ENCODE data around the gene CD99. TPM values are rescaled to one million over a fixed set of nuclear protein-coding genes. Genes with fewer than 3 reads are reported as not detected.

Gene CD99
- total RNA-seq, 1 experiment from 2014 or later = 407 TPM

- CTCF ChIA-PET = no interaction called here
- POLR2A ChIA-PET = no interaction called here
- no peak for TF ChIP-seq CTCF (IDR thresholded peaks at IDR 0.05; ENCODE audit: insufficient read depth in 1 of 2, low read depth in 1 of 2, low read length in 1 of 2, severe bottlenecking in 1 of 2, unreplicated experiment in 1 of 2)
- no TSS peak for BruUV-seq (replicated peaks)
- no peaks in the 10 kb centered on the region for H3K9me3 ChIP-seq
- H3K9me3 Mint-ChIP-seq (ENCODE audit: unreplicated experiment) = no peaks in the 10 kb centered on the region
- H3K36me3 ChIP-seq (ENCODE audit: control insufficient read depth, insufficient read depth, low read length) = no peaks in the 10 kb centered on the region
- intact Hi-C loops (cut with micrococcal nuclease; ENCODE audit: unreplicated experiment) = no loop called here
- peaks cover 13% of the 10 kb centered on the region for H3K4me1 ChIP-seq
- peaks cover 28% of the 10 kb centered on the region for H3K4me1 Mint-ChIP-seq (ENCODE audit: low read depth, unreplicated experiment)
- no peak for DNase-seq
- peaks cover 67% of the 10 kb centered on the region for H3K36me3 Mint-ChIP-seq (ENCODE audit: insufficient read depth, unreplicated experiment)
- no peak overlapping the region for H3K4me3 ChIP-seq (ENCODE audit: low read depth, low read length)
- no peak overlapping the region for H3K27ac Mint-ChIP-seq (ENCODE audit: unreplicated experiment)
- H3K27me3 Mint-ChIP-seq (ENCODE audit: insufficient read depth, unreplicated experiment) = no peaks in the 10 kb centered on the region
- H3K27me3 ChIP-seq (replicated peaks; ENCODE audit: control insufficient read depth, insufficient read depth, low read length) = no peaks in the 10 kb centered on the region
- H3K4me3 Mint-ChIP-seq (ENCODE audit: unreplicated experiment) = no peak overlapping the region
Measured at GRCh38 chrX:2694914-2695267, 3.8 kb downstream of the CD99 start.

GRCh38 chrX:2696698-2697215, 5.7 kb downstream of the CD99 start:
- H3K27me3 ChIP-seq (replicated peaks; ENCODE audit: control insufficient read depth, insufficient read depth, low read length) = no peaks in the 10 kb centered on the region
- peaks cover 9% of the 10 kb centered on the region for H3K4me1 ChIP-seq
- 0 out of 2 replicates have a peak, but pooled peaks cover 1% of the 10 kb centered on the region for H3K36me3 ChIP-seq (ENCODE audit: control insufficient read depth, insufficient read depth, low read length)
- no peaks in the 10 kb centered on the region for H3K9me3 ChIP-seq
- ChIA-PET POLR2A (no interaction called here), CTCF (no interaction called here)
- peaks cover 11% of the 10 kb centered on the region for H3K9me3 Mint-ChIP-seq (ENCODE audit: unreplicated experiment)
- H3K27ac Mint-ChIP-seq (ENCODE audit: unreplicated experiment) = no peak overlapping the region
- BruUV-seq (replicated peaks) = no TSS peak
- TF ChIP-seq CTCF (IDR thresholded peaks at IDR 0.05; ENCODE audit: insufficient read depth in 1 of 2, low read depth in 1 of 2, low read length in 1 of 2, severe bottlenecking in 1 of 2, unreplicated experiment in 1 of 2) = no peak
- H3K4me3 ChIP-seq (ENCODE audit: low read depth, low read length) = no peak overlapping the region
- peaks cover 31% of the 10 kb centered on the region for H3K4me1 Mint-ChIP-seq (ENCODE audit: low read depth, unreplicated experiment)
- intact Hi-C loops (cut with micrococcal nuclease; ENCODE audit: unreplicated experiment) = no loop called here
- no peaks in the 10 kb centered on the region for H3K27me3 Mint-ChIP-seq (ENCODE audit: insufficient read depth, unreplicated experiment)
- H3K4me3 Mint-ChIP-seq (ENCODE audit: unreplicated experiment) = no peak overlapping the region
- no peak for DNase-seq
- peaks cover 86% of the 10 kb centered on the region for H3K36me3 Mint-ChIP-seq (ENCODE audit: insufficient read depth, unreplicated experiment)

GRCh38 chrX:2697306-2697705, 6.2 kb downstream of the CD99 start:
- Mint-ChIP-seq H3K4me1 (ENCODE audit: low read depth, unreplicated experiment) (peaks cover 33% of the 10 kb centered on the region), H3K27ac (ENCODE audit: unreplicated experiment) (no peak overlapping the region), H3K36me3 (ENCODE audit: insufficient read depth, unreplicated experiment) (peaks cover 88% of the 10 kb centered on the region), H3K9me3 (ENCODE audit: unreplicated experiment) (peaks cover 11% of the 10 kb centered on the region), H3K27me3 (ENCODE audit: insufficient read depth, unreplicated experiment) (no peaks in the 10 kb centered on the region), H3K4me3 (ENCODE audit: unreplicated experiment) (no peak overlapping the region)
- POLR2A ChIA-PET = no interaction called here
- no TSS peak for BruUV-seq (replicated peaks)
- Histone ChIP-seq H3K36me3 (ENCODE audit: control insufficient read depth, insufficient read depth, low read length) (0 out of 2 replicates have a peak, but pooled peaks cover 1% of the 10 kb centered on the region), H3K27me3 (replicated peaks; ENCODE audit: control insufficient read depth, insufficient read depth, low read length) (no peaks in the 10 kb centered on the region), H3K9me3 (no peaks in the 10 kb centered on the region), H3K4me1 (peaks cover 9% of the 10 kb centered on the region), H3K4me3 (ENCODE audit: low read depth, low read length) (no peak overlapping the region)
- CTCF ChIA-PET = no interaction called here
- intact Hi-C loops (cut with micrococcal nuclease; ENCODE audit: unreplicated experiment) = no loop called here
- DNase-seq = no peak
- TF ChIP-seq CTCF (IDR thresholded peaks at IDR 0.05; ENCODE audit: insufficient read depth in 1 of 2, low read depth in 1 of 2, low read length in 1 of 2, severe bottlenecking in 1 of 2, unreplicated experiment in 1 of 2) = no peak
